Colonic mucosa (tissue), 4 donors: Measurements from ENCODE around the gene TENM4. TPM values are rescaled to one million over a fixed set of nuclear protein-coding genes. Genes with fewer than 3 reads are reported as not detected.

ENCODE experiments used
- DNase-seq: peaks from one replicate; pipeline ENCODE4 v3.0.0-alpha.2; 2020
- H3K27ac ChIP-seq: fragments of 200-600 bp; one replicate; pipeline ENCODE4 v1.8.0; 2021
- H3K27me3 ChIP-seq: fragments of 200-600 bp; one replicate; pipeline ENCODE4 v1.8.0; 2021
- H3K36me3 ChIP-seq: fragments of 200-600 bp; one replicate; pipeline ENCODE4 v1.8.0; 2021
- H3K4me1 ChIP-seq: fragments of 200-600 bp; one replicate; pipeline ENCODE4 v1.8.0; 2021; ENCODE audit warnings: mild to moderate bottlenecking
- H3K4me3 ChIP-seq: fragments of 200-600 bp; one replicate; pipeline ENCODE4 v1.8.0; 2021
- H3K9ac ChIP-seq, 2 donors: one replicate each; pipeline ENCODE4 v1.7.0; 2013; ENCODE audit warnings: control low read depth in 2 of 2, low read depth in 2 of 2, low read length in 2 of 2
- H3K9me3 ChIP-seq: fragments of 200-600 bp; one replicate; pipeline ENCODE4 v1.8.0; 2021
- intact Hi-C: fragments of 100-400 bp; cut with DNase I; formaldehyde crosslinking; loops from one replicate; pipeline ENCODE4 v1.14.1; 2022
- total RNA-seq, 2 donors: library from RNA; stranded (reverse); fragmentation: NEBNext Ultra II Directional in 1 of 2; extraction: Animal tissue kit (Norgen Biotek cat#: 25700) in 1 of 2; gene quantifications; one replicate each; pipeline ENCODE4 v1.2.1, GENCODE V29; 2021
- TF ChIP-seq, protein P1 (sequence below): fragments of 200-600 bp; IDR thresholded peaks from one replicate; pipeline ENCODE4 v1.8.0; 2022; ENCODE audit warnings: antibody characterized with exemption, mild to moderate bottlenecking
- donor health status: healthy.
- donor health status: DM: no; HTN: no; CAD: no.
- donor health status: DM: no; HTN: no; CAD: no.

Gene TENM4
- total RNA-seq, 2 donors from 2014 or later = 0.48 to 1.2 TPM

DNA sequence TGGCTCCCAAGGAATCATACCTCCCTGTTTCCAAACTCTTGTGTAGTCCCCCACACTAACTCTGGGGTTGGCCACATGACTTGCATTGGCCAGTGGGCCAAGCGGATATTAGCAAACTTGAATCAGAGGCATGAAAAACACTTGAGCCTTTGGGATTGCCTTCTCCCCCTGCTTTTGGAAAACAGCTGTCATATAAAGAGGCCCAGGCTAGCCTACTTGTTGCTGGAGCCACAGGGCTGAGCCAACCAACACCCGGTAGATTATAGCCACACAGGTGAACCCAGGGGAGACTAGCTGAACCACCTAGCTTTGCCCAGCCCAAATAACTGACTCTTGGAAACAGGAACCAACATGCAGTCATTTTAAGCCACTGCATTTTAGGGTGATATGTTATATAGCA, 354.8 kb downstream of the TENM4 start:
- intact Hi-C loops = no loop called here

DNA sequence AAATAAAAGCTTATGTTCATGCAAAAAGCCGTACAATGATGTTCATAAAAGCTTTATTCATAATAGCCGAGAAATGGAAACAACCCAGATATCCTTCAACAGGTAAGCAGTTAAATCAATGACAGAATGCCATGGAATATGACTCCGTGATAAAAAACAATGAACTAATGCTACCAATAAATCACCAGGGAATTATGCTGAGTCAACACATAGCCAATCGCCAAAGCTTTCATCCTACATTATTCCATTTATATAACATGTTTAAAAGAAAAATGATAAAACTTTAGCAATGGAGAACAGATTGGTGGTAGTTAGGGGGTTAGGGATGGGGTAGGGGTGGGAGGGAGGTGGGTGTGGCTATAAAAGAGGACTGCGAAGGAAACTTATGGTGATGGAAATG, 356.4 kb downstream of the TENM4 start:
- no peaks in the 10 kb centered on the region for H3K36me3 ChIP-seq
- H3K9me3 ChIP-seq = no peaks in the 10 kb centered on the region
- H3K27me3 ChIP-seq = no peaks in the 10 kb centered on the region
- no peak overlapping the region for H3K4me3 ChIP-seq
- intact Hi-C loops = no loop called here
- DNase-seq = no peak
- no peak overlapping the region for H3K27ac ChIP-seq
- no peak overlapping the region for H3K9ac ChIP-seq
- TF ChIP-seq, protein P1, sequence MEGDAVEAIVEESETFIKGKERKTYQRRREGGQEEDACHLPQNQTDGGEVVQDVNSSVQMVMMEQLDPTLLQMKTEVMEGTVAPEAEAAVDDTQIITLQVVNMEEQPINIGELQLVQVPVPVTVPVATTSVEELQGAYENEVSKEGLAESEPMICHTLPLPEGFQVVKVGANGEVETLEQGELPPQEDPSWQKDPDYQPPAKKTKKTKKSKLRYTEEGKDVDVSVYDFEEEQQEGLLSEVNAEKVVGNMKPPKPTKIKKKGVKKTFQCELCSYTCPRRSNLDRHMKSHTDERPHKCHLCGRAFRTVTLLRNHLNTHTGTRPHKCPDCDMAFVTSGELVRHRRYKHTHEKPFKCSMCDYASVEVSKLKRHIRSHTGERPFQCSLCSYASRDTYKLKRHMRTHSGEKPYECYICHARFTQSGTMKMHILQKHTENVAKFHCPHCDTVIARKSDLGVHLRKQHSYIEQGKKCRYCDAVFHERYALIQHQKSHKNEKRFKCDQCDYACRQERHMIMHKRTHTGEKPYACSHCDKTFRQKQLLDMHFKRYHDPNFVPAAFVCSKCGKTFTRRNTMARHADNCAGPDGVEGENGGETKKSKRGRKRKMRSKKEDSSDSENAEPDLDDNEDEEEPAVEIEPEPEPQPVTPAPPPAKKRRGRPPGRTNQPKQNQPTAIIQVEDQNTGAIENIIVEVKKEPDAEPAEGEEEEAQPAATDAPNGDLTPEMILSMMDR = no peak
- H3K4me1 ChIP-seq = no peaks in the 10 kb centered on the region

More for the DNA sequence above, 354.8 kb downstream of the TENM4 start:
- Histone ChIP-seq H3K36me3 (no peaks in the 10 kb centered on the region), H3K9ac (no peak overlapping the region), H3K9me3 (no peaks in the 10 kb centered on the region), H3K4me1 (no peaks in the 10 kb centered on the region), H3K4me3 (no peak overlapping the region), H3K27me3 (no peaks in the 10 kb centered on the region), H3K27ac (no peak overlapping the region)
- no peak for DNase-seq
- TF ChIP-seq, protein P1 = no peak

DNA sequence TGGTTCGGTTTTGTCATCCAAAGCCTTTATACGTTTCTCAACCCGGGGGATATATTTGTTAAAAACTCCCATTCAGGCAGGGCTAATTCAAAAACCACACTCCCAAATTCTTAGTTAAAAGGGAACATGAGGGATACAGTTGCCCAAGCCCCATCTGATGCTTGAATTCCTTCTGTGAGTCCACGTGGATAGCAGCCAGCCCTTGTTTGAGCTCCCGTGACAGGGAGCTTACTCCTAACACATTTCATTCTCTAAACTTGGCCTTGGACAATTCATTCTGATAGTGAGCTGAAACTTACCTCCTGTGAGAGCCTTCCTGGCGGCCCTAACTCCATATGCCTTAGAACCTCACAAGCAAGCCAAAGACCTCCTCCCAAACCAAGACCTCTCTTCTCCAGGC, 357.5 kb downstream of the TENM4 start:
- TF ChIP-seq, protein P1 = no peak
- Histone ChIP-seq H3K4me1 (no peaks in the 10 kb centered on the region), H3K9me3 (no peaks in the 10 kb centered on the region), H3K36me3 (no peaks in the 10 kb centered on the region), H3K4me3 (no peak overlapping the region), H3K27ac (no peak overlapping the region), H3K9ac (no peak overlapping the region), H3K27me3 (no peaks in the 10 kb centered on the region)
- intact Hi-C loops = no loop called here
- no peak for DNase-seq

DNA sequence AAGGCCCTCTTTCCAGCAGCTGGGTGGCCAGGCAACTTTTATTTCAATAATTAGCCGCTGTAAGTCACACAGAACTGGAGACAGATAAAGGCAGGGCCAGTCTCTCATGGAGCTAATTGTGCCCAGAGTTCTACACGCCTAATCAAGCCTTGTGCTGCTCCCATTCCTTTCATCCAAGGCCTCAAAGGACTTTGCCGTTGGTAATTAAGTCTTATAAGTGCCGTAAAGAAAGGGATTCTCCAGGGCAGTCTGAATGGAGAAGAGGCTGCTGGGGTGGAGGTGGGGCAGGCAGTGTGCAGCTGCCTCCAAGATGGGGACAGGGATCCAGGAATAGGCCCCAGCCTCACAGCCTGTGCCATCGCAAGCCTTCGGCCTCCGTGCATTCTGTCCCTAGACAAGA, 357.9 kb downstream of the TENM4 start:
- Histone ChIP-seq H3K9me3 (no peaks in the 10 kb centered on the region), H3K4me3 (no peak overlapping the region), H3K27me3 (no peaks in the 10 kb centered on the region), H3K27ac (no peak overlapping the region), H3K36me3 (no peaks in the 10 kb centered on the region), H3K9ac (no peak overlapping the region), H3K4me1 (no peaks in the 10 kb centered on the region)
- intact Hi-C loops = no loop called here
- TF ChIP-seq, protein P1 = no peak
- no peak for DNase-seq

DNA sequence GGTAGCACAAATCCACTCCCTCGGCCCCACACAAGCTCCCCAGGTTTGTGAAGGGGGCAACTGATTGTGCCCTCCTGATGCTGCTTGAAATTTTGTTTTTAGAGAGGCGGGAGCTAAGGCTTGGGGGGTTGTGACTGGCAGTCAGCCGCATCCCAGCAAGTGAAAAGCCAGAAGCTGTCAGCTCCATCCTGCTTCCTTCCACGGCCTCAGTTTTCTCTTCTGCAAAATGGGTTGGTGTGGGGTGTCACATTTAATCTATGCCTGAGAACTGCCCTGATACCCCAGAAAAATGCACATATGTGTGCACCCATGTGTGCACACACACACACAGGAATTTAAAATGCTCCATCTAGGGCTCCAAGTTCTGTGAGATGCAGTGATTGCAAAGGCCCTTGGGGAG, 358.6 kb downstream of the TENM4 start:
- Histone ChIP-seq H3K9ac (no peak overlapping the region), H3K4me3 (no peak overlapping the region), H3K9me3 (no peaks in the 10 kb centered on the region), H3K4me1 (no peaks in the 10 kb centered on the region), H3K36me3 (no peaks in the 10 kb centered on the region), H3K27ac (no peak overlapping the region), H3K27me3 (no peaks in the 10 kb centered on the region)
- intact Hi-C loops = no loop called here
- DNase-seq = no peak
- TF ChIP-seq, protein P1 = no peak
